ENCODE results near the gene CBX6. TPM values are rescaled to one million over a fixed set of nuclear protein-coding genes. Genes with fewer than 3 reads are reported as not detected.

Gene CBX6
- total RNA-seq, 2 experiments from 2014 or later, result 66.0 to 66.4 TPM

- peaks cover 2% of the 10 kb centered on the region for H3K4me1 Mint-ChIP-seq
- H3K27me3 Mint-ChIP-seq, result peaks cover 12% of the 10 kb centered on the region
- H3K36me3 Mint-ChIP-seq, result no peaks in the 10 kb centered on the region
- no peak overlapping the region for H3K27ac Mint-ChIP-seq
- DNase-seq (no peak), ATAC-seq (ENCODE audit: low read depth) (no peak)
- POLR2A ChIA-PET, result interaction anchor here (0.5 kb wide), 1 partner anchor 450 kb away, joined by 5 read pairs; no protein-coding TSS in a partner anchor
- H3K4me3 Mint-ChIP-seq, result no peak overlapping the region
- H3K9me3 Mint-ChIP-seq, result no peaks in the 10 kb centered on the region
Measured at GRCh38 chr22:38835888-38836301, 36.1 kb downstream of the CBX6 start.

DNA sequence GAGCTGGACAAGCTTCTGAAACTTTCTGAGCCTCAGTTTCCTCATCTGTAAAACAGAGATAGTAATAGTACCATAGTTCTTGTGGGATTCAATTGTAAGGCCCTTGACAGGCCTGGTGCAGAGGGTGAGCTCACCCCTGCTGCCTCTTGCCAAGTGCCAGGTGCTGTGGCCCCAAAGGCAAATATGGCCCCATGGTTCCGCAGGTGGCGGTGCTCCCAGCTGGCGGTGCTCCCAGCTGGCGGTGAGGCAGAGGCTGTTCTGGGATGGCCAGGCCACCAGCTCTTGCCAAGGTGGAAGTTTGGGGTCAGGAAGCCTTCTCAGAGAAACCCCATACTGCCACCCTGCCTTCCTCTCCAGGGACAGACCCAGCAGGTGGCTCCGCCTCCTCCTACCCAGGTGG lies 37.0 kb downstream of the CBX6 start:
- Mint-ChIP-seq H3K27me3 (peaks cover 3% of the 10 kb centered on the region), H3K27ac (no peak overlapping the region), H3K4me3 (no peak overlapping the region), H3K9me3 (no peaks in the 10 kb centered on the region), H3K36me3 (no peaks in the 10 kb centered on the region), H3K4me1 (no peaks in the 10 kb centered on the region)
- POLR2A ChIA-PET, result no interaction called here
- no peak for DNase-seq
- no peak for ATAC-seq (ENCODE audit: low read depth)

DNA sequence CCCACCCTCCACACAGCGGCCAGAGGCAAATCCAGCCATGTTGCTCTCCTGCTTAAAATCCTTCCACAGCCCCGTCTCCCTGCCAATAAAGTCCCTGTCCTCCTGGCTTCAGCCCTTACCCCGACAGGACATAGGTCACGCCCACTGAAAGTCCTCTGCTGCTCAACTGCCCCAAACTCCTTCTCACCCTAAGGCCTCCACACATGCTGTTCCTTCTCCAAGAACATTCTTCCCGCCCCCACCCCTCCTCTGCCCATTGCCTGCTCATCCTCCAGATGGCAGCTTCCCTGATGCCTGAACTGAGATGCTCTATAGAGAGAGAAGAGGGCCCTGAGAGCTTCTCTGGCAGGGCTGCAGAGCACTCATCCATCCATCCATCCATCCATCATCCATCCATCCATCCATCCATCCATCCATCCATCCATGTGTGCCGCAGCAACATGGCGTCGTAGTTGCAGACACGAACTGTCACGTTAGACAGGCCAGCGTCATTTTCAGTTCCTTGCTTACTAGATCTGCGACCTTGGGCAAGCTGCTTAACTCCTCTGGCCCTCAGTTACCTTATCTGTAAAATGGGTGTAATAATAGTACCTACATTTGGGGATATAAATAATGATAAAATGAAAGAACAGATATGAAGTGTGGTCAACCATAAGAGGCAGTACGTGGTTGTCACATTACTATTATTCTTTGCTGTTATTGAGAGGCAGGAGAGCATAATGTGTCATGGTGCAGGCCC lies 37.6 kb downstream of the CBX6 start:
- DNase-seq (no peak), ATAC-seq (ENCODE audit: low read depth) (no peak)
- POLR2A ChIA-PET, result interaction anchor here (0.6 kb wide), 1 partner anchor 29 kb away, joined by 4 read pairs; no protein-coding TSS in a partner anchor
- Mint-ChIP-seq H3K9me3 (no peaks in the 10 kb centered on the region), H3K27ac (no peak overlapping the region), H3K4me1 (no peaks in the 10 kb centered on the region), H3K4me3 (no peak overlapping the region), H3K27me3 (no peaks in the 10 kb centered on the region), H3K36me3 (no peaks in the 10 kb centered on the region)

DNA sequence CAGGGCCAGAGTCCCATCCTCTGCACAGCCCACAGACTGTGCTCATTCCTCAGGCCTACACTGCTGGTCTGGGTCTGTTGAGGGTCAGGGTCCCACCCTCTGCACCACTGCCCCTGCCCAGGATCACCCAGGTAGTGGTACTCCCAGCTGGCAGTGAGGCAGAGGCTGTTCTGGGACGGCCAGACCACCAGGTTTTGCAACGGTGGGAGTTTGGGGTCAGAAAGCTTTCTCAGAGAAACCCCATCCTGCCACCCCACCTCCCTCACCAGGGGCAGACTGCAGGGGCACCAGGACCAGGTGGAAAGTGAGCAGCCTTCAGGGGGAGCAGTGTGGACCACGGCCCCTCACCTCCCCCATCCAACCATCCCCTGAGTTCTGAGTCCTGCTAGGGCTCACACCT lies 39.0 kb downstream of the CBX6 start:
- POLR2A ChIA-PET, result no interaction called here
- DNase-seq (no peak), ATAC-seq (ENCODE audit: low read depth) (no peak)
- Mint-ChIP-seq H3K36me3 (no peaks in the 10 kb centered on the region), H3K27me3 (no peaks in the 10 kb centered on the region), H3K9me3 (no peaks in the 10 kb centered on the region), H3K27ac (no peak overlapping the region), H3K4me3 (no peak overlapping the region), H3K4me1 (no peaks in the 10 kb centered on the region)

- no peaks in the 10 kb centered on the region for H3K36me3 Mint-ChIP-seq
- no peak overlapping the region for H3K27ac Mint-ChIP-seq
- H3K27me3 Mint-ChIP-seq, result no peaks in the 10 kb centered on the region
- DNase-seq, result no peak
- H3K9me3 Mint-ChIP-seq, result no peaks in the 10 kb centered on the region
- H3K4me1 Mint-ChIP-seq, result no peaks in the 10 kb centered on the region
- POLR2A ChIA-PET, result no interaction called here
- ATAC-seq (ENCODE audit: low read depth), result no peak
- H3K4me3 Mint-ChIP-seq, result no peak overlapping the region
Measured at GRCh38 chr22:38832005-38832978, 39.7 kb downstream of the CBX6 start.

- H3K27me3 Mint-ChIP-seq, result no peaks in the 10 kb centered on the region
- H3K9me3 Mint-ChIP-seq, result no peaks in the 10 kb centered on the region
- no peak overlapping the region for H3K4me3 Mint-ChIP-seq
- no peaks in the 10 kb centered on the region for H3K36me3 Mint-ChIP-seq
- POLR2A ChIA-PET, result no interaction called here
- H3K27ac Mint-ChIP-seq, result no peak overlapping the region
- H3K4me1 Mint-ChIP-seq, result no peaks in the 10 kb centered on the region
- no peak for DNase-seq
- no peak for ATAC-seq (ENCODE audit: low read depth)
Measured at GRCh38 chr22:38831166-38831945, 40.7 kb downstream of the CBX6 start.

- Mint-ChIP-seq H3K36me3 (no peaks in the 10 kb centered on the region), H3K4me3 (no peak overlapping the region), H3K27me3 (no peaks in the 10 kb centered on the region), H3K4me1 (no peaks in the 10 kb centered on the region), H3K27ac (no peak overlapping the region), H3K9me3 (no peaks in the 10 kb centered on the region)
- ATAC-seq (ENCODE audit: low read depth) (no peak), DNase-seq (no peak)
- POLR2A ChIA-PET, result no interaction called here
Measured at GRCh38 chr22:38830845-38831108, 41.2 kb downstream of the CBX6 start.

- Mint-ChIP-seq H3K27me3 (no peaks in the 10 kb centered on the region), H3K36me3 (no peaks in the 10 kb centered on the region), H3K27ac (no peak overlapping the region), H3K9me3 (no peaks in the 10 kb centered on the region), H3K4me3 (no peak overlapping the region), H3K4me1 (no peaks in the 10 kb centered on the region)
- POLR2A ChIA-PET, result interaction anchor here (0.5 kb wide), 1 partner anchor 18 kb away, joined by 3 read pairs; no protein-coding TSS in a partner anchor
- ATAC-seq (ENCODE audit: low read depth) (no peak), DNase-seq (no peak)
Measured at GRCh38 chr22:38830026-38830844, 41.8 kb downstream of the CBX6 start.

DNA sequence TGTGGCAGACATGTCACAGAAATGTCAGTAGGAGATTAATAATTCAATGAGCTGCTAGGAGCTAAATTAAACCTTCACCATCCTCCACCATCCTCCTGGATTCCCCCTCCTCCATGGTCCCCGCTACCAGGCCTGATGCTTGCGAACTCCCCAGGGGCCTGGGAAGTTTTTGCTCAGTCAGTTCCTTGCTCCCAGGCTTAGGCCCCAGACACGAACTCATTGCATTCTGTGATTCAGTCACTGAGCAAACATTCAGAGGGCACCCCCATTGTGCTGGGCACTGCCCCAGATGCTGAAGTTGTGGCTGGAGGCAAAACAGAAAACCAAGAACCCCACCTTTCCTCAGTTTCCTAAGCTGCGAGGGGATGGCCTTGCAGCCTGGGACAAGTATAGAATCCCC lies 42.5 kb downstream of the CBX6 start:
- no peaks in the 10 kb centered on the region for H3K4me1 Mint-ChIP-seq
- H3K9me3 Mint-ChIP-seq, result no peaks in the 10 kb centered on the region
- no peak for DNase-seq
- no peaks in the 10 kb centered on the region for H3K27me3 Mint-ChIP-seq
- no peak for ATAC-seq (ENCODE audit: low read depth)
- no peak overlapping the region for H3K4me3 Mint-ChIP-seq
- no peak overlapping the region for H3K27ac Mint-ChIP-seq
- no peaks in the 10 kb centered on the region for H3K36me3 Mint-ChIP-seq
- POLR2A ChIA-PET, result interaction anchor here (0.5 to 0.6 kb wide), 2 partner anchors 15 to 17 kb away, joined by 3 read pairs; no protein-coding TSS in a partner anchor

- Mint-ChIP-seq H3K4me1 (no peaks in the 10 kb centered on the region), H3K27ac (no peak overlapping the region)
Measured at GRCh38 chr22:38828616-38829205, 43.3 kb downstream of the CBX6 start.

GRCh38 chr22:38828191-38828590 lies 43.8 kb downstream of the CBX6 start:
- H3K27ac Mint-ChIP-seq, result no peak overlapping the region
- POLR2A ChIA-PET, result no interaction called here
- ATAC-seq (ENCODE audit: low read depth), result no peak

More at GRCh38 chr22:38828616-38829205, 43.3 kb downstream of the CBX6 start:
- Mint-ChIP-seq H3K27me3 (no peaks in the 10 kb centered on the region), H3K9me3 (no peaks in the 10 kb centered on the region), H3K4me3 (no peak overlapping the region), H3K36me3 (no peaks in the 10 kb centered on the region)
- ATAC-seq (ENCODE audit: low read depth), result no peak
- POLR2A ChIA-PET, result interaction anchor here (0.6 kb wide), 1 partner anchor 15 kb away, joined by 3 read pairs; no protein-coding TSS in a partner anchor
- no peak for DNase-seq

DNA sequence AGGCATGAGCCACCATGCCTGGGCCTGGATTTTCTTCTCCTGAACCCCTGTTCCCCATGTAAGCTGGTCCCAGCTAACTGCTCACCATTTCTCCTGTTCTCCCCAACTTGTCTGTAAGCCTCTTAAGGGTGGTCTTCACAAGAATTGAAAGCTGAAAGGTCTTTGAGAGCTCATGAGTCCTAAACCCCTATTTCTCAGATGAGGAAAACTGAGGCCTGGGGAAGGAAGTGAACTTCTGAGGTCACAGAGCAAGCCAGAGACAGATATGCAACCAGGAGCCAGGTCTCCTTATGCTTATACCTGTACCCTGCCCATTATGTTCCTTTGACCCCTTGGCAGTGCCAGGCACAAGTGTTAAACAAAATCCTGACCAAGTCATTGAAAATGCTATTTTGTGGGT lies 44.5 kb downstream of the CBX6 start:
- Mint-ChIP-seq H3K4me1 (no peaks in the 10 kb centered on the region), H3K27ac (no peak overlapping the region), H3K9me3 (no peaks in the 10 kb centered on the region), H3K27me3 (no peaks in the 10 kb centered on the region), H3K36me3 (no peaks in the 10 kb centered on the region), H3K4me3 (no peak overlapping the region)
- DNase-seq, result no peak
- POLR2A ChIA-PET, result no interaction called here
- no peak for ATAC-seq (ENCODE audit: low read depth)

More at GRCh38 chr22:38828191-38828590, 43.8 kb downstream of the CBX6 start:
- no peaks in the 10 kb centered on the region for H3K36me3 Mint-ChIP-seq
- H3K4me3 Mint-ChIP-seq, result no peak overlapping the region
- no peaks in the 10 kb centered on the region for H3K9me3 Mint-ChIP-seq
- no peak for DNase-seq
- H3K27me3 Mint-ChIP-seq, result no peaks in the 10 kb centered on the region
- H3K4me1 Mint-ChIP-seq, result no peaks in the 10 kb centered on the region
